H1 (cell line): ENCODE results near the gene IQUB. TPM values are rescaled to one million over a fixed set of nuclear protein-coding genes. Genes with fewer than 3 reads are reported as not detected.

Experiments used
- CTCF ChIA-PET: fragments of 300-600 bp; sonication (Branson Sonifier 250); formaldehyde crosslinking; loops from one replicate; lab custom pipeline; 2021; ENCODE audit not compliant: partially characterized antibody; lab: Charles Lee
- POLR2A ChIA-PET: fragments of 300-600 bp; sonication (Branson Sonifier 250); formaldehyde crosslinking; loops from one replicate; lab custom pipeline; 2021; ENCODE audit warnings: inconsistent platforms; ENCODE audit not compliant: partially characterized antibody; lab: Charles Lee
- DNase-seq, 2 experiments: peaks; one replicate each; pipeline versions ENCODE4 v3.0.0 to v3.0.0-alpha.2; 2010 to 2022; ENCODE audit warnings: low spot score in 2 of 2, low read depth in 1 of 2, mixed read lengths in 1 of 2
- FAIRE-seq: peaks from 2 replicates; lab custom pipeline; 2011; peaks lifted over from hg19 to GRCh38; lab: Jason Lieb, UNC
- H2AFZ ChIP-seq: 2 replicates; pipeline ENCODE4 v1.8.1; 2012; ENCODE audit warnings: low read length, inconsistent platforms
- H2AK5ac ChIP-seq: 2 replicates; pipeline ENCODE4 v1.6.1; 2013; ENCODE audit warnings: low read depth, low read length
- H2BK120ac ChIP-seq: replicated peaks from 2 replicates; pipeline ENCODE3; 2013; ENCODE audit warnings: low read depth, low read length, inconsistent platforms
- H2BK12ac ChIP-seq: 2 replicates; pipeline ENCODE4 v1.6.1; 2013; ENCODE audit warnings: low read depth, low read length
- H2BK15ac ChIP-seq: 2 replicates; pipeline ENCODE4 v1.6.1; 2013; ENCODE audit warnings: low read length
- H2BK20ac ChIP-seq: 2 replicates; pipeline ENCODE4 v1.6.1; 2013; ENCODE audit warnings: low read length
- H2BK5ac ChIP-seq: 2 replicates; pipeline ENCODE4 v1.6.1; 2013; ENCODE audit warnings: low read depth, low read length
- H3K14ac ChIP-seq: 2 replicates; pipeline ENCODE4 v1.6.1; 2013; ENCODE audit warnings: inconsistent platforms; ENCODE audit not compliant: insufficient read length
- H3K18ac ChIP-seq: 2 replicates; pipeline ENCODE4 v1.6.1; 2013; ENCODE audit warnings: low read length; ENCODE audit errors: extremely low read depth
- H3K23ac ChIP-seq: 2 replicates; pipeline ENCODE4 v1.6.1; 2013; ENCODE audit warnings: inconsistent platforms; ENCODE audit not compliant: insufficient read length
- H3K23me2 ChIP-seq: 2 replicates; pipeline ENCODE4 v1.6.1; 2013; ENCODE audit warnings: low read depth, low read length
- H3K27ac ChIP-seq: 2 replicates; pipeline ENCODE4 v1.6.1; 2011; ENCODE audit warnings: low read depth, low read length, inconsistent platforms
- H3K27me3 ChIP-seq, 4 experiments: replicated peaks in 1 of 4; 1 replicate in 1 of 4; 2 replicates in 3 of 4; pipeline versions ENCODE4 v1.6.1 to v1.8.1; 2011 to 2013; ENCODE audit warnings: low read length in 3 of 4, mild to moderate bottlenecking in 3 of 4, inconsistent platforms in 2 of 4, mixed read lengths in 2 of 4, moderate library complexity in 1 of 4; ENCODE audit not compliant: control insufficient read depth in 3 of 4, insufficient read depth in 3 of 4; ENCODE audit errors: extremely low read depth in 1 of 4
- H3K36me3 ChIP-seq, 4 experiments: 2 replicates each; pipeline versions ENCODE4 v1.6.1 to v1.8.1; 2011 to 2013; ENCODE audit warnings: mild to moderate bottlenecking in 4 of 4, low read length in 3 of 4, moderate library complexity in 2 of 4, control low read depth in 1 of 4, inconsistent platforms in 1 of 4; ENCODE audit not compliant: insufficient read depth in 4 of 4, control insufficient read depth in 2 of 4
- H3K4ac ChIP-seq: replicated peaks from 2 replicates; pipeline ENCODE3; 2013; ENCODE audit warnings: low read length, low read depth, mixed read lengths, inconsistent platforms; ENCODE audit not compliant: insufficient read length
- H3K4me1 ChIP-seq, 4 experiments: replicated peaks in 1 of 4; 1 replicate in 1 of 4; 2 replicates in 3 of 4; pipeline versions ENCODE4 v1.6.1 to v1.8.1; 2011 to 2013; ENCODE audit warnings: low read length in 3 of 4, inconsistent platforms in 2 of 4, mixed read lengths in 1 of 4; ENCODE audit not compliant: insufficient read depth in 4 of 4, control insufficient read depth in 3 of 4
- H3K4me2 ChIP-seq, 2 experiments: 2 replicates each; pipeline versions ENCODE4 v1.6.1 to v1.8.1; 2011 to 2013; ENCODE audit warnings: low read depth in 2 of 2, low read length in 2 of 2, control low read depth in 1 of 2, inconsistent platforms in 1 of 2, mild to moderate bottlenecking in 1 of 2; ENCODE audit not compliant: insufficient read depth in 1 of 2
- H3K4me3 ChIP-seq, 4 experiments: fragments of 200-600, 300-600 bp in 1 of 4; sonication (generic), shearing (Covaris generic), sonication (Bioruptor Twin) in 1 of 4; 2 replicates each; pipeline versions ENCODE4 v1.5.1 to v1.8.1; 2011 to 2016; ENCODE audit warnings: low read length in 4 of 4, low read depth in 3 of 4, control low read depth in 2 of 4, inconsistent platforms in 2 of 4, mild to moderate bottlenecking in 2 of 4, mixed read lengths in 1 of 4, moderate library complexity in 1 of 4; ENCODE audit not compliant: insufficient read depth in 2 of 4; ENCODE audit errors: extremely low read depth in 1 of 4
- H3K56ac ChIP-seq: replicated peaks from 2 replicates; pipeline ENCODE3; 2013; ENCODE audit warnings: low read depth, mild to moderate bottlenecking, mixed read lengths, low read length, inconsistent platforms; ENCODE audit not compliant: insufficient read length
- H3K79me1 ChIP-seq: 2 replicates; pipeline ENCODE4 v1.6.1; 2013; ENCODE audit warnings: low read depth, low read length, control low read depth
- H3K79me2 ChIP-seq, 2 experiments: 2 replicates each; pipeline versions ENCODE4 v1.6.1 to v1.8.1; 2012 to 2013; ENCODE audit warnings: low read length in 2 of 2, mild to moderate bottlenecking in 2 of 2, inconsistent platforms in 1 of 2; ENCODE audit not compliant: insufficient read depth in 2 of 2, control insufficient read depth in 1 of 2
- H3K9ac ChIP-seq, 4 experiments: replicated peaks in 1 of 4; 1 replicate in 1 of 4; 2 replicates in 3 of 4; pipeline versions ENCODE4 v1.6.1 to v1.8.1; 2011 to 2013; ENCODE audit warnings: low read depth in 3 of 4, low read length in 3 of 4, control low read depth in 2 of 4, mild to moderate bottlenecking in 2 of 4, moderate library complexity in 2 of 4, inconsistent platforms in 1 of 4; ENCODE audit errors: extremely low read depth in 1 of 4
- H3K9me3 ChIP-seq, 2 experiments: 2 replicates each; pipeline versions ENCODE4 v1.6.1 to v1.8.1; 2012 to 2013; ENCODE audit warnings: mild to moderate bottlenecking in 2 of 2, moderate library complexity in 2 of 2, control low read depth in 1 of 2, inconsistent platforms in 1 of 2, low read depth in 1 of 2, low read length in 1 of 2, mixed read lengths in 1 of 2; ENCODE audit not compliant: insufficient read depth in 2 of 2
- H4K20me1 ChIP-seq, 2 experiments: replicated peaks in 1 of 2; 2 replicates each; pipeline versions ENCODE3 to v1.8.1; 2011 to 2013; ENCODE audit warnings: inconsistent platforms in 2 of 2, low read length in 2 of 2, mild to moderate bottlenecking in 1 of 2; ENCODE audit not compliant: insufficient read depth in 2 of 2, control insufficient read depth in 1 of 2
- H4K5ac ChIP-seq: 2 replicates; pipeline ENCODE4 v1.6.1; 2013; ENCODE audit warnings: low read length, low read depth, mixed read lengths, inconsistent platforms; ENCODE audit not compliant: insufficient read length
- H4K8ac ChIP-seq: 2 replicates; pipeline ENCODE4 v1.8.0; 2013; ENCODE audit warnings: mild to moderate bottlenecking, moderate library complexity, low read length, inconsistent platforms; ENCODE audit not compliant: insufficient read depth; ENCODE audit errors: extremely low read depth
- H4K91ac ChIP-seq: replicated peaks from 2 replicates; pipeline ENCODE3; 2013; ENCODE audit warnings: low read length, mixed read lengths, inconsistent platforms; ENCODE audit not compliant: insufficient read length
- ASH2L ChIP-seq: fragments of 200-600, 300-600 bp; sonication (generic); IDR thresholded peaks from one replicate; pipeline ENCODE4 v1.7.1; 2017; ENCODE audit warnings: low read length
- CHD1 ChIP-seq: IDR thresholded peaks from 2 replicates; pipeline ENCODE4 v1.6.1; 2012; ENCODE audit warnings: low read depth, low read length, improper control_type of control experiment
- CREB1 ChIP-seq: IDR thresholded peaks from 2 replicates; pipeline ENCODE4 v1.6.1; 2012; ENCODE audit warnings: inconsistent platforms
- EGR1 ChIP-seq: IDR thresholded peaks from 2 replicates; pipeline ENCODE4 v1.6.1; 2011; ENCODE audit warnings: low read depth, low read length, borderline replicate concordance
- EZH2 ChIP-seq: fragments of 200-600 bp; sonication (generic); IDR thresholded peaks from 2 replicates; pipeline ENCODE4 v1.7.1; 2012; ENCODE audit warnings: low read depth, mild to moderate bottlenecking, moderate library complexity, low read length, inconsistent platforms; ENCODE audit not compliant: severe bottlenecking
- FOSL1 ChIP-seq: IDR thresholded peaks from 2 replicates; pipeline ENCODE4 v1.6.1; 2011; ENCODE audit warnings: mild to moderate bottlenecking, low read depth, low read length, moderate library complexity; ENCODE audit not compliant: insufficient read depth
- GABPA ChIP-seq: IDR thresholded peaks from 2 replicates; pipeline ENCODE4 v1.6.1; 2011; ENCODE audit warnings: mild to moderate bottlenecking, low read length, moderate library complexity, borderline replicate concordance; ENCODE audit not compliant: insufficient read depth
- HDAC2 ChIP-seq, 2 experiments: fragments of 300-600 bp in 1 of 2; sonication (generic) in 1 of 2; IDR thresholded peaks; 2 replicates each; pipeline ENCODE4 v1.6.1; 2011 to 2012; ENCODE audit warnings: low read depth in 2 of 2, low read length in 2 of 2, mild to moderate bottlenecking in 2 of 2, moderate library complexity in 2 of 2, borderline replicate concordance in 1 of 2, inconsistent platforms in 1 of 2
- KDM5A ChIP-seq: fragments of 200-600 bp; IDR thresholded peaks from 2 replicates; pipeline ENCODE4 v1.7.1; 2012; ENCODE audit warnings: mild to moderate bottlenecking, low read length, inconsistent platforms, mixed read lengths
- MAFK ChIP-seq: IDR thresholded peaks from 2 replicates; pipeline ENCODE4 v1.6.1; 2012; ENCODE audit warnings: low read depth, mild to moderate bottlenecking, improper control_type of control experiment, low read length
- NRF1 ChIP-seq: IDR thresholded peaks from 2 replicates; pipeline ENCODE4 v1.6.1; 2011; ENCODE audit warnings: mild to moderate bottlenecking, low read depth, low read length, improper control_type of control experiment
- RAD21 ChIP-seq, 2 experiments: IDR thresholded peaks in 1 of 2; conservative IDR thresholded peaks in 1 of 2; 2 replicates each; pipeline ENCODE4 v1.6.1; 2011; ENCODE audit warnings: low read depth in 2 of 2, low read length in 2 of 2, improper control_type of control experiment in 1 of 2, inconsistent platforms in 1 of 2, mild to moderate bottlenecking in 1 of 2, moderate library complexity in 1 of 2
- SIN3A ChIP-seq, 2 experiments: IDR thresholded peaks in 1 of 2; conservative IDR thresholded peaks in 1 of 2; 2 replicates each; pipeline ENCODE4 v1.6.1; 2011 to 2012; ENCODE audit warnings: low read length in 2 of 2, improper control_type of control experiment in 1 of 2, low read depth in 1 of 2, mild to moderate bottlenecking in 1 of 2
- SP2 ChIP-seq: IDR thresholded peaks from 2 replicates; pipeline ENCODE4 v1.6.1; 2012; ENCODE audit warnings: mild to moderate bottlenecking, low read length, inconsistent platforms
- WGBS, 2 experiments: shearing (Covaris generic) in 1 of 2; methylation state at CpG; one replicate each; pipeline versions ENCODE4 v1.1.6 to v1.1.7; 2013 to 2015; ENCODE audit warnings: low lambda C conversion rate in 2 of 2, mixed read lengths in 2 of 2, inconsistent platforms in 1 of 2, low coverage in 1 of 2, missing lambda C conversion rate in 1 of 2; ENCODE audit not compliant: insufficient replicate concordance in 2 of 2, insufficient coverage in 1 of 2, insufficient read length in 1 of 2; ENCODE audit errors: extremely low coverage in 1 of 2, missing lambda C conversion rate in 1 of 2; 5-methylcytosine and 5-hydroxymethylcytosine counted together
- polyA plus RNA-seq, 7 experiments: library from polyadenylated mRNA; depleted of rRNA in 3 of 7; stranded (reverse) in 5 of 7; unstranded in 2 of 7; fragments of >200 nt in 5 of 7; fragments of 200-250 nt in 2 of 7; gene quantifications; 1 replicate in 5 of 7; 2 replicates in 1 of 7; 4 replicates in 1 of 7; pipeline versions ENCODE4 v1.2.1 to v1.2.3, GENCODE V29; 2011 to 2013; ENCODE audit warnings: missing spikeins in 2 of 7, mixed read lengths in 2 of 7
- total RNA-seq: library from RNA; stranded (reverse); fragmentation: NEBNext Ultra II Directional; extraction: Animal tissue kit (Norgen Biotek cat#: 25700); gene quantifications from 2 replicates; pipeline ENCODE4 v1.2.1, GENCODE V29; 2021

IQUB gene
- total and polyA plus RNA-seq, 2 of the 8 experiments (the other 6 are each of a cell fraction or from before 2014, with no cell fraction given) = 0.12 to 0.82 TPM

- H3K18ac ChIP-seq = no peak overlapping the region
- H2BK5ac ChIP-seq = no peak overlapping the region
- ChIA-PET POLR2A (no interaction called here), CTCF (interaction anchor here (3.0 kb wide), 1 partner anchor 9 kb away, joined by 18 read pairs; no protein-coding TSS in a partner anchor)
- H3K36me3 ChIP-seq = no peaks in the 10 kb centered on the region
- H3K9ac ChIP-seq = no peak overlapping the region
- no peak overlapping the region for H3K56ac ChIP-seq
- 91% methylated on average over 2 of the region's 2 CpGs; no CpG with 5 or more reads in 1 of the 2 experiments for WGBS, 2 experiments
- no peaks in the 10 kb centered on the region for H3K4me1 ChIP-seq
- no peak overlapping the region for H4K8ac ChIP-seq
- H2AK5ac ChIP-seq = no peak overlapping the region
- no peaks in the 10 kb centered on the region for H3K23me2 ChIP-seq
- H3K4me2 ChIP-seq = no peak overlapping the region
- no peaks in the 10 kb centered on the region for H4K20me1 ChIP-seq
- H4K5ac ChIP-seq = no peak overlapping the region
- no peak overlapping the region for H3K4ac ChIP-seq
- no peak overlapping the region for H3K14ac ChIP-seq
- no peak overlapping the region for H2BK12ac ChIP-seq
- no peaks in the 10 kb centered on the region for H3K9me3 ChIP-seq
- no peaks in the 10 kb centered on the region for H3K79me2 ChIP-seq
- no peak for FAIRE-seq
- peaks cover 0 to 1% (median 0%) of the 10 kb centered on the region in 4 experiments; a peak in 1 of 7 replicates for H3K27me3 ChIP-seq
- H3K79me1 ChIP-seq = no peaks in the 10 kb centered on the region
- no peak overlapping the region for H3K27ac ChIP-seq
- H2AFZ ChIP-seq = no peak overlapping the region
- H3K23ac ChIP-seq = no peak overlapping the region
- H4K91ac ChIP-seq = no peak overlapping the region
- H2BK120ac ChIP-seq = no peak overlapping the region
- no peak overlapping the region for H2BK20ac ChIP-seq
- no peak overlapping the region for H3K4me3 ChIP-seq
- no peak for DNase-seq
- H2BK15ac ChIP-seq = no peak overlapping the region
- TF ChIP-seq KDM5A = no peak
- TF ChIP-seq SP2 = no peak
- no peak for TF ChIP-seq CREB1
- no peak for TF ChIP-seq MAFK
- no peak for TF ChIP-seq RAD21 (IDR thresholded peaks at IDR 0.05 in 1 of 2, conservative IDR thresholded peaks at IDR 0.05 in 1 of 2; ENCODE audit: low read depth in 2 of 2, low read length in 2 of 2)
- no peak for TF ChIP-seq EZH2
- no peak for TF ChIP-seq CHD1
- TF ChIP-seq ASH2L = no peak
- no peak for TF ChIP-seq GABPA
- TF ChIP-seq HDAC2 (IDR thresholded peaks at IDR 0.05; ENCODE audit: borderline replicate concordance in 1 of 2, low read depth in 2 of 2, low read length in 2 of 2) = no peak
- TF ChIP-seq NRF1 = no peak
- no peak for TF ChIP-seq SIN3A (conservative IDR thresholded peaks at IDR 0.05 in 1 of 2, IDR thresholded peaks at IDR 0.05 in 1 of 2; ENCODE audit: low read depth in 1 of 2, low read length in 2 of 2)
- TF ChIP-seq EGR1 = no peak
- no peak for TF ChIP-seq FOSL1
Measured at GRCh38 chr7:123484199-123484598, 50.2 kb downstream of the IQUB start.
